Stimulated activated CD4-positive, alpha-beta T cell treated with anti-CD3 and anti-CD28 coated beads, Interleukin-2, amount 100 ng/mL, for 48 hours (primary cell): ENCODE results near the gene RNF38.
"Not testable (repeated sequence)": the region's sequence is repeated elsewhere in the genome, so short reads cannot be mapped to it uniquely, and the experiment has no call there.

Experiments used
- DNase-seq, 2 donors: peaks; one replicate each; pipeline ENCODE4 v3.0.0-alpha.2; 2020

The RNF38 gene

DNA sequence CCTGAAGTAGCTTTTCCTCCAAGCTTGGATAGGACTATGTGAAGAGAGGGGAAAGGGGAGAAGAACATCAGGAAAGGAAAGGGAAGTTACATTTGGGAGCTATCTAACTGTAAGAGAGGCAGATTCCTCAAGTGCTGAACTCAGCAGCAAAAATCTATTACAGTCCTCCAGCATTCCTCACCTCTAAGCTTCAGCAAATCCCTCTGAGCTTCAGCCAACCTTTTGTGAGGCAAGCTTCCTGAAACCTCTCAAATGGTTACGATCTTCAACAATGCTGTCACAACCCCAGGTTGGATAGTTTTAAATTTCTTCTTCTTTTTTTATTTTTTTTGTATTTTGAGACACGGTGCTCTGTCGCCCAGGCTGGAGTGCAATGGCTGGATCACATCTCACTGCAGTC is 2.5 kb upstream of the RNF38 start:
- no peak for DNase-seq

- no peak for DNase-seq
Observed at GRCh38 chr9:36401897-36402480, 1.9 kb upstream of the RNF38 start.

DNA sequence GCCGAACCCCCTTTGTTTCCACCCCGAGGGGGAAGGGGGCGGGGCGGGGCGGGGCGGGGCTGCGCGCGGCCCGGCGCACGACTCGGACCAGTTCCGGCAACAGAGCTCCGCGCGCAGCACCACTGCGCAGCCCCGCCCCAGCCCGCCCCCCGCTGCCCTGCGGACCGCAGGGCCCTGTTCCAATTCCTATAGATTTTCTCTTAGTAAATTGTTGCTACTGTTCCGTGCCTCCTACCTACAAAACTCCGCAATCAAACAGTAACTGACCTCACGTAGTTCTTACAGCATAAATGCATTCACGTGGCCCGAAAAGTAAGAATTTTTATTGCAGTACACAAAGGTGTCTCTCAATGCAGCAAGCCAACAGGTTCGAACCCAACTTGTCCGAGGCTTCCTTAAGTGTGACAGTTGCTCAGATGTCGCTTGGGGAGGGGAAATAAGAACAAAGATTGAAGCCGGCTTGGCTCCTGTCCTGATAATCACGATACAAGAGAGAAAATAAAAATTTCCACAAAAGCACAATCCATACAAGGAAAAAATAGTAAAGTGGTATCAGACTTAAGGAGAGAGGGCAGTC is 1.2 kb upstream of the RNF38 start:
- DNase-seq: no peak

- DNase-seq: peak; percentile 90 to 91
Observed at GRCh38 chr9:36400332-36401163, 479 bp upstream of the RNF38 start.

- DNase-seq: no peak
Observed at GRCh38 chr9:36398745-36399144, 1.3 kb downstream of the RNF38 start.

DNA sequence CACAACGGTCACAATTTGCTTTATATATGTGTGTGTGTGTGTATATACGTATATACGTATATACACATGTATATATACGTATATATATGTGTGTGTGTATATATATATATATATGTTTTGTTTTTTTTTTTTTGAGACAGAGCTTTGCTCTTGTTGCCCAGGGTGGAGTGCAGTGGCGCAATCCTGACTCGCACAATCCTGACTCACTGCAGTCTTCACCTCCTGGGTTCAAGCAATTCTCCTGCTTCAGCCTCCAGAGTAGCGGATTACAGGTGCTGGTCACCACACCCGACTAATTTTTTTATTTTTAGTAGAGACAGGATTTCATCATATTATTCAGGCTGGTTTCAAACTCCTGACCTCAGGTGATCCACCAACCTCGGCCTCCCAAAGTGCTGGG is 3.1 kb downstream of the RNF38 start:
- no peak for DNase-seq

GRCh38 chr9:36392489-36392888 is 7.6 kb downstream of the RNF38 start:
- no peak for DNase-seq

DNA sequence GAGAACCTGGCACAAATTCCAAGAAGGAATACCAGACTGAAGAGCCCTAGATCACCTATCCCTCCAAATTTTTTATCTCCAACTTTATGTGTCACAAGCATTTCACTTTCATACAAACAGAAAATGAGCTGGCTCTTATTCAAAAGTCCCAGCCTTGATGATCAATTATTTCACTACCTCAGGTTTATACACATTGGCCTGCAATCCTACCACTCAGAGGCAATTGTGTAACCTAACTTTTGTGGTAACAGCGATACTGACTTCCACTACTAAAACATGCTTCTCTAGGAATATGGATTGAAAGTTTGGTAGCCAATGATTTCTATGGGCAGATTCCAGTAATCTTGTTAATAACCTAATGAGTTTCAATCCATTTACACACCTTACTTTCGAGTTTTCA is 10.5 kb downstream of the RNF38 start:
- DNase-seq: no peak

- DNase-seq: not testable (repeated sequence)
Observed at GRCh38 chr9:36386396-36386965, 13.6 kb downstream of the RNF38 start.

- DNase-seq: no peak
Observed at GRCh38 chr9:36382484-36382883, 17.6 kb downstream of the RNF38 start.

DNA sequence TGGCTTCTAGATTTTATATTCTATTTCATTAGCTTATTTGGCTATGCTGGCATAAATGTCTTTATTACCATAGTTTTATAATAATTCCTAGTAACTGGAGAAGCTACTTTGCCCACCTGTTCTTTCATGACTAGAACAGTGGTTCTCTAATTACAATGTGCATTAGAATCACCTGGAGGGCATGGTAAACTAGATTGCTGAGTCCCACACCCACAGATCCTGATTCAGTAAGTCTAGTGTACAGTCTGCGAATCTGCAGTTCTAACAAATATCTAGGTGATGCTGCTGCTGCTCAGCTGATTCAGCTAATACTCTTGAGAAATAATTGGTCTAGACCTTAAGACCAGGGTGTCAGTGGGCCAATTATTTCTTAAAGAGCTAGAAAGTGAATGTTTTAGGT is 35.5 kb downstream of the RNF38 start:
- DNase-seq: no peak

- no peak for DNase-seq
Observed at GRCh38 chr9:36363448-36363847, 36.6 kb downstream of the RNF38 start.

DNA sequence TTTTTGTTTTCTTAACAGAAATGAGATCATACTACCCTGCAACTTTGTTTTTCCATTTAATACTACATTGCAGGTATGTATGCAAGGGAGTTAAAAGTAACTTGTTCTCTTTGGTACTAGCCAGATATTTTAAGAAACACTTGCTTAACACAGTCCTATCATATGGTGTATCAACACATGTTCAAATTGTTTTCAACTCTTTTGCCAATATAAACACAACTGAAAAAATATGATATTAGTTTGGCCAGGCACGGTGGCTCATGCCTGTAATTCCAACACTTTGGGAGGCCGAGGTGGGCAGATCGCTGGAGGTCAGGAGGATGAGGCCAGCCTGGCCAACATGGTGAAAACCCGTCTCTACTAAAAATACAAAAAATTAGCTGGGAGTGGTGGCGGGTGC is 41.6 kb downstream of the RNF38 start:
- DNase-seq: no peak

DNA sequence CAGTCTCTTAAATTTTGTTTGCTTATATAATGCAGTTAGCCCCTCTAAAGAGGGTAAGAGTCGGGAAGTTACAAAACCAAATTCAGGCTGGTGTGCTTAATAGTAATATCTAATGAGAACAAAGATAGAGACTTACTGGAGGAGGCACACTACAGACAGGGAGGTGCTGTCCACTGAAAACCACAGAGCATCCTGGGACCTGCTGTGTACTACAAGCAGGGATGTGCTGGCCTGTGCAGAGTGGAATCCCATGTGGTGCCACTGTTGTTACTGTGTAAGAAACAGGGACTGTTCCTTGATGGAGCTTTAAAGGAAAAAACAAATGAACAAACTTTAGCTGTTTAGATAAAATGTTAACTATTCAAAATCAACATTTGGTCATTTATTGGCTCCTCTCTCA is 42.4 kb downstream of the RNF38 start:
- DNase-seq: no peak

DNA sequence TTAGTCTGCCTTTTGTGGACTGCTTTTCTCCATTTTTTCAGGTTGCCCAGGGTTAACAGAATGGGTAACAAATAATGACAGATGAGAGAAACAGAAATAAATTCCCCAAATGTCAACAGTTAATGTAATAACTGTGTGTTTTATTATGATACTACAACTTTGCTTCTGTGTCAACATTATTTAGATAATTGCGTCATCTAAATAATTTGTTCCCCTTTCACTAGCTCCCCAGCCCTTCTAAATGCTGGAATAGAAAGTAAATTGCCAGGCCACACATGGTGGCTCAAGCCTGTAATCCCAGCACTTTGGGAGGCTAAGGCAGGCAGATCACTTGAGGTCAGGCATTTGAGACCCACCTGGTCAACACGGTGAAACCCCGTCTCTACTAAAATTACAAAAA is 53.5 kb downstream of the RNF38 start:
- no peak for DNase-seq

- no peak for DNase-seq
Observed at GRCh38 chr9:36345103-36345846, 54.8 kb downstream of the RNF38 start.

DNA sequence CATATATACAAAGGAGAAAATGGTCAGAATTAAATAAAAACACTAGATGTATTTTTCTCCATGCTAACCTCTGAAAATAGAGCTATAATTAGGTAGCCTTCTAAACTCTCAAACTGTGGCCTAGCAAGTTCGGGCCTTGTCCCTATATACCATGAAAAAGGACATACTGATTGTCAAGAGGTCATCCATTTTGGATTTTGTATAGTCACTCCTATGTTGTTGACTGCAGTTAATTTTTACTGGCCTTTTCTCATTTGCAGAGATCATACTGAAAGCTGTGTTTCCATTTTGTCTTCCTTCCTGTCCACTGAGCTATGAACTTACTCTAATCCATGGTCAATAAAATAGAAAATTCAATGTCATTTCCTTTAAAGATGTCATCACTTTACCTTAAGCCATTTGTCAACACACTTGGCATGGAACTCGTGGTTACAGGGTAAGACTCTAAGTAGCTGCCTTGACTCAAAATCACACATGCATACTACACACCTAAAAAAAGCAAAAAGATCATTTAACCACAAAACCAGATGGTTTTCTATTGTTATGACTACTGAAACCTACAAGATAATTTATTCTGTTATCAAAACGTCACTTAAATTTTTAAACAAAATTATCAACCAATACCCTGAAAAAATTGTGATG is 58.0 kb downstream of the RNF38 start:
- DNase-seq: no peak

DNA sequence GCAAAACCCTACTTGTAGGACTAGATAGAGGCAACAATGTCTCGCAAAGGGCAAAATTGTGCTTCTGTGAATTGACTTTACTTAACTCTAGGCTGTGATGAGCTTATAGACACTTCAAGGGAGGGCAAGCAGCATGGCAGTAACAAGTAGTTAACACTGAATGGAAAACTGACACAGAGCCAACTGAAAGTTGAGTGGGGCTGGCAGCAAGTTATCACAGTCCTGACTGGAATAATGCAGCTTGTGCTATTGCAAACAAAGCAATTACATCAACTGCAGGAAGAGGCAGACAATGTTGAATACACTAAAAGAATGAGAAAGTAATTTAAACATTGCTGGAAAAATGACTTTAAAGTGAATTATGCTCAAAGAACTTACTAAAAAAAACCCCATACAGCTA is 62.2 kb downstream of the RNF38 start:
- DNase-seq: no peak

- DNase-seq: no peak
Observed at GRCh38 chr9:36337002-36337401, 63.1 kb downstream of the RNF38 start.

- no peak for DNase-seq
Observed at GRCh38 chr9:36336131-36336907, 63.8 kb downstream of the RNF38 start.

DNA sequence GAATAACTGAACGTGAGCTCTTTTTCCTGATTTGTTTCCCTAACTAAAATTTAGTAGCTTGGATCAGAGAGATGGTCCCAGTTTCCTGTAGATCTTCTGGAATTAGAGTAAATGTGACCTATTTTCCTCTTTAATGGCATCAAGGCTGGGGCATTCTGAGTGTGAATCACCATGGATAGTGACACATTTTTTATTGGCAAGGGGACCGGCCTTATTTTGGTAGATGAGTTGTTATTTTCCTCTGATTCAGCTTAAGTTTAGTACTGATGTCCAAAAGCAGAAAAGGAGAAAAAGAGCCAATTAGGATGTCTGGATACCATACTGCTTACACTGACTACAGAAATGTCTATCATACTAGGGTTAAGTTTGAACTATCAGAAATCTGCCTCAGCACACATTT is 68.1 kb downstream of the RNF38 start:
- no peak for DNase-seq
